Kidney glomerular epithelial cell (primary cell): ENCODE results near the gene SPOCK3.
"Not testable (repeated sequence)": the region's sequence is repeated elsewhere in the genome, so short reads cannot be mapped to it uniquely, and the experiment has no call there.

Experiments used
- DNase-seq: peaks from one replicate; lab custom pipeline; 2025; lab: John Stamatoyannopoulos, UW

The SPOCK3 gene

GRCh38 chr4:167234316-167234881, at the start of gene SPOCK3:
TSS of gene SPOCK3 (minus strand) at chr4:167234494.
- peak; percentile 42 for DNase-seq

- no peak for DNase-seq
Observed at GRCh38 chr4:167282171-167282864, 48.0 kb upstream of the SPOCK3 start.

DNA sequence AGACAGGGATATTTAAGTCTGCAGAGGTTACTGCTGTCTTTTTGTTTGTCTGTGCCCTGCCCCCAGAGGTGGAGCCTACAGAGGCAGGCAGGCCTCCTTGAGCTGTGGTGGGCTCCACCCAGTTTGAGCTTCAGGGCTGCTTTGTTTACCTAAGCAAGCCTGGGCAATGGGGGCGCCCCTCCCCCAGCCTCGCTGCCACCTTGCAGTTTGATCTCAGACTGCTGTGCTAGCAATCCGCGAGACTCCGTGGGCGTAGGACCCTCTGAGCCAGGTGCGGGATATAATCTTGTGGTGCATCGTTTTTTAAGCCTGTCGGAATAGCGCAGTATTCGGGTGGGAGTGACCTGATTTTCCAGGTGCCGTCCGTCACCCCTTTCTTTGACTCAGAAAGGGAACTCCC, 47.3 kb upstream of the SPOCK3 start:
- not testable (repeated sequence) for DNase-seq

- DNase-seq = no peak
Observed at GRCh38 chr4:167274351-167274750, 40.1 kb upstream of the SPOCK3 start.

- DNase-seq = no peak
Observed at GRCh38 chr4:167265231-167265630, 30.9 kb upstream of the SPOCK3 start.

DNA sequence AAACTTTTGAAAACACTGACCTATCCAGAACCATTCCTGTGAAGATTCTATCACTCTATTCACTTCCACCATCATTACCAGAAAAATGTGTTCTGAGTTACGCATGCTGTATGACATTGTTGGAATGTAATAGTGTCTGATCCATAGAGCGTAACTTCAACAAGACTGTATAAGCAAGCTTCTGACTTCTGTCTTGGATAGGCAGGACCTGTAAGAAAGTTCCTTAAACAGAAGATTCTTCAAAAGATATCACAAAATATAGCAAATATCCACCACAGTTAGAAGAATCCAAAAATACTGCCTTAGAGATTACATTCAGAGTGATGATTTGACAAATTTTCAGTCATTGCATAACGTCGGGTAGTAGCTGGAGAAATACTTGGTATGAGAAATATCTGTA, 14.0 kb upstream of the SPOCK3 start:
- DNase-seq = no peak

- no peak for DNase-seq
Observed at GRCh38 chr4:167239627-167240026, 5.3 kb upstream of the SPOCK3 start.

GRCh38 chr4:167238226-167238625, 3.9 kb upstream of the SPOCK3 start:
- no peak for DNase-seq

DNA sequence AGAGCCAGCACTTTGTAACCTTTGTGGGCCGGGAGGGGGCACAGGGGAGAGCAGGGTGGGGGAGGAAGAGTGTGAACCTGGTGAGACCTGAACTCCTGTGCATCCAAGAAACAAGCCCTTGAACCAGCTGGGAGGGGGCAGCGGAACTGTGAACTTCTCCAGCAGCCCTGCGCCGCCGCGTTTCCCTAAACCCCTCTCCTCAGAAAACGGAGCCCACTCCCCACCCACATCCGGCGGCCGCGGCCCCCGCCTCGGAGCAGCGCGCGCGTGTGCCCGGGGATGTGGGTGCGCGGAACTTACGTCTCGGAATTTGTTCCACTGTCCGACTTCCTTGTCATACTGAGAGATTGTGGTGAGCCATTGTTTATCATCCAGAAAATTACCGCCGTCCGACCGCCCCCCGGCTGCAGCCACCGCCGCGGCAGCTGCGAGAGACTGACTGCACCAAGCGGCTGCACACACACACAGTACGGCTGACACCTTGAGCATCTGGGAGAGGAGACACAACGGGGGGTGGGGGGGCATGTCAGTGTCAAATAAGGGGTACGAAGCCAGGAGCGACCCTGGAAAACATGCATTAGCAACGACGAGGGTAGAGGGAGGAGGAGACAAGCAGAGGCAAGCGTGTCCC, 494 bp downstream of the SPOCK3 start:
- no peak for DNase-seq

GRCh38 chr4:167232805-167233684, 1.2 kb downstream of the SPOCK3 start:
- no peak for DNase-seq

- DNase-seq = no peak
Observed at GRCh38 chr4:167230744-167231143, 3.5 kb downstream of the SPOCK3 start.

GRCh38 chr4:167222099-167222498, 12.2 kb downstream of the SPOCK3 start:
- no peak for DNase-seq

DNA sequence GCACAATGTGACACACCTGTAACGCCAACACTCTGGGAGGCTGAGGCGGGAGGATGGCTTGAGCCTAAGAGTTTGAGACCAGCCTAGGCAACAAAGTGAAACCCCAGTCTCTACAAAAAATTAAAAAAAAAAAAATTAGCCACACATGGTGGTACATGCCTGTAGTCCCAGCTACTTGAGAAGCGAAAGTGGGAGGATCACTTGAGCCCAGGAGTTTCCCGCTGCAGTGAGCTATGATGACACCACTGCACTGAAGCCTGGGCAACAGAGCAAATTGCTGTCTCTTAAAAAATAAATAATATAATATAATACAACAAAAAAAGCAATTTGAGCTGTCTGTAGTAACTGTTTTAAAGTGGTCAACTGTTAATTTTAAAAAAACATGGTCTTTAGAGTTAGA, 13.2 kb downstream of the SPOCK3 start:
- no peak for DNase-seq

DNA sequence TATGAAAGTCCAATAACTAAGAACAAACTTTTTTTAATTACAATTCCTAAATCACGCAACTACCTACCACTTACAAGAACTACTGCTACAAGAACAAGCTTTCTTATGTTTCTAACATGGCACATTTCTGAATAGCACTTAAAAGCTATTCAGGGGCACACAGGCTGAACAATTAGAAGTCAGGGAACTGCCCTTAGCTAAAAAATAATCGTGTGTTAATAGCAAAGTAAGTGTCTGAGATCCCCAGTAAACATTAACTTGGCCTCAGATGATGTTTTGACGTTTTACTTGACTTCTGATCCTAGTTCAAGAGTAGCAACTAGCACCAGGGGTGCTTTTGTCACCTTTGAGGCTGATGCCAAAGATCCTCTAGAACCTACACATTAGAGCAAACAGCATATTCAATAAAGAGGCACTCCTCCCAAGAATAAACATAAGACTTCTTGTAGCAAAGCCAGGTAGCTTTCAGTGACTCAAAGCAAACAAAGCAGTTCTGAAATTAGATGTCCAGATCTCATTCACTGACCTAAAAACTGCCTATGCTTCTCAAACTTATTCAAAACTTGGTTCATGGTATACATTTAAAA, 16.2 kb downstream of the SPOCK3 start:
- DNase-seq = no peak

- DNase-seq = no peak
Observed at GRCh38 chr4:167216783-167217182, 17.5 kb downstream of the SPOCK3 start.

DNA sequence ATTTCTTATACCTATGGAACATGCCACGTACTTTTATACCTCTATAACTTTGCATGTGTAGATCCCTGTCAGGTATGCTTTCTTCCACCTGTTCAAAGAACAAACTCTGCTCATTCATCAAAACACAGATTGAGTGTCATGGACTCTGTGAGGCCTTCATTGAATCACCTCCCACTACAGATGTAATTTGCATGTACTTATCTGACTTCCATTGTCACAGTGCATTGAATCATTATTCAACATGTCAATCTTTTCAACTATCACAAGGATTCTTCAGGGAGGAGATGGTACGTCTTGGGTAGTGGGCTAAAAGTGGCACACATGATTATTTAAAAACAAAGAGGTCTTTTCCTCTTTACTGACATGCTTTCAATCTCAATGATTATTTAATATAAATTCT, 24.1 kb downstream of the SPOCK3 start:
- DNase-seq = no peak

DNA sequence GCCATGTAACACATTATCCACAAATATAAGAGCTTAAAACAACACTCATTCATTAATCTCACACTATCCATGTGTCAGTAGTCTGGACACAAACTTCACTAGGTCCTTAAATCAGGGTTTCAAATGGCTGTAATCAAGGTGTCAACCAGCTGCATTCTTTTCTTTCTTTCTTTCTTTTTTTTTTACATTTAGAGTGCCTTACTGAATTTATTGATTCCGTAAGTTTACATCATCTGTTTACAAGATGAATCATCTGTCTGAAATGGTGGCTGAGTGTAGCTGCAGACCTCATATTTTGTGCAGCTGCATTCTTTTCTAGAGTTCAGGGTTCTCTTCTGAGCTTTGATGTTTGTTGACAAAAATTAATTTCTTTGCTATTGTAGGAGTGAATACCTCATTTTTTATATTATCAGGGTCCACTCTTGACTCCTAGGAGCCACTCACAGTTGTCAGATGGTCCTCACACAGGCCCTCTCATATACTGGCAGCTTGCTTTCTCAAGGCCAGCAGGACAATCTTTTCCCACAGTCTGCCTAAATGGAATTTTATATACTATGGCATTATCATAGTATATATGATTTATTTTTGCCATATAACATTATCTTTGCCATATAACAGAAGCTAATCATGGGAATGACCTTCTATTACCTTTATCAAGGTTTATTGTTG, 37.8 kb downstream of the SPOCK3 start:
- DNase-seq = no peak

DNA sequence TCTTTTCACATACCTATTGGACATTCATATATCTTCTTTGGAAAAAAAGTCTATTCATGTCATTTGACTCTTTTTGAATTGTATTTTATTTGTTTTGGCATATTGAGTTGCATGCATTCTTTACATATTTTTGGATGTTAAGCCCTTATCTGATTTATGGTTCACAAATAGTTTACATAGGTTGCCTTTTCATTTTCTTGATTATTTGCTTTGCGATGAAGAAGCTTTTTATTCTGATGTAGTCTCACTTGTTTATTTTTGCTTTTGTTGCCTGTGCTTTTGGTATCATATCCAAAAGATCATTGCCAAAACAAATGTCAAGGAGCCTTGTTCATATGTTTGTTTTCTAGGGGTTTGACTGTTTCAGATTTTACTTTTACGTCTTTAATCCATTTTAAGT, 43.9 kb downstream of the SPOCK3 start:
- no peak for DNase-seq

- DNase-seq = no peak
Observed at GRCh38 chr4:167185465-167185864, 48.8 kb downstream of the SPOCK3 start.

- DNase-seq = no peak
Observed at GRCh38 chr4:167183036-167183435, 51.3 kb downstream of the SPOCK3 start.

- no peak for DNase-seq
Observed at GRCh38 chr4:167177925-167178324, 56.4 kb downstream of the SPOCK3 start.
